K562 (cell line): ENCODE results near the gene FLT1. TPM values are rescaled to one million over a fixed set of nuclear protein-coding genes. Genes with fewer than 3 reads are reported as not detected.

ENCODE experiments used
- CBX3 ChIP-seq, 2 experiments: IDR thresholded peaks; 1 replicate in 1 of 2; 2 replicates in 1 of 2; pipeline ENCODE4 v1.6.1; 2012; ENCODE audit warnings: inconsistent platforms in 2 of 2, low read length in 2 of 2, borderline replicate concordance in 1 of 2, control low read depth in 1 of 2
- ELF2 ChIP-seq: fragments of 250-450 bp; sonication (Bioruptor Pico); IDR thresholded peaks from 2 replicates; pipeline ENCODE4 v1.5.0; 2021; ENCODE audit warnings: mild to moderate bottlenecking
- ETV6 ChIP-seq, 3 experiments: fragments of 150-350 bp in 1 of 3; sonication (generic) in 1 of 3; formaldehyde crosslinking in 1 of 3; IDR thresholded peaks; 2 replicates each; pipeline versions ENCODE4 v1.6.1 to v1.8.0; 2014 to 2022; ENCODE audit warnings: borderline replicate concordance in 2 of 3, low read depth in 2 of 3, antibody characterized with exemption in 1 of 3, low read length in 1 of 3, mild to moderate bottlenecking in 1 of 3, missing genetic modification reagents in 1 of 3
- FOXK2 ChIP-seq, 2 experiments: fragments of 450-650 bp; IDR thresholded peaks in 1 of 2; conservative IDR thresholded peaks in 1 of 2; 2 replicates each; pipeline ENCODE4 v1.6.1; 2016; ENCODE audit warnings: low read depth in 2 of 2, mild to moderate bottlenecking in 1 of 2
- FOXM1 ChIP-seq, 2 experiments: fragments of 450-650 bp in 1 of 2; sonication (generic) in 1 of 2; formaldehyde crosslinking in 1 of 2; IDR thresholded peaks; 2 replicates each; pipeline versions ENCODE4 v1.6.1 to v1.9.0; 2017 to 2022; ENCODE audit warnings: low read depth in 2 of 2, mild to moderate bottlenecking in 2 of 2, missing genetic modification reagents in 1 of 2, moderate library complexity in 1 of 2
- HNRNPL ChIP-seq: fragments of 200-400 bp; formaldehyde crosslinking; IDR thresholded peaks from 2 replicates; pipeline ENCODE4 v1.6.1; 2017; ENCODE audit warnings: low read depth, mild to moderate bottlenecking, low read length
- MAFG ChIP-seq: fragments of 450-650 bp; conservative IDR thresholded peaks from 2 replicates; pipeline ENCODE4 v1.6.1; 2016; ENCODE audit warnings: missing genetic modification characterization, missing compliant biosample characterization
- MED1 ChIP-seq: sonication (generic); formaldehyde crosslinking; IDR thresholded peaks from 2 replicates; pipeline ENCODE4 v1.8.1; 2023; ENCODE audit warnings: missing genetic modification reagents, borderline replicate concordance
- NFRKB ChIP-seq: fragments of 450-650 bp; IDR thresholded peaks from 2 replicates; pipeline ENCODE4 v1.6.1; 2016; ENCODE audit warnings: low read depth
- NR2C2 ChIP-seq, 2 experiments: fragments of 200-800 bp in 1 of 2; sonication (Bioruptor generic) in 1 of 2; sonication (generic) in 1 of 2; formaldehyde crosslinking in 1 of 2; IDR thresholded peaks; 2 replicates each; pipeline versions ENCODE4 v1.6.1 to v1.8.0; 2016 to 2022; ENCODE audit warnings: mild to moderate bottlenecking in 1 of 2, missing compliant biosample characterization in 1 of 2, missing genetic modification characterization in 1 of 2, missing genetic modification reagents in 1 of 2
- POLR2G ChIP-seq: fragments of 200-400 bp; formaldehyde crosslinking; IDR thresholded peaks from 2 replicates; pipeline ENCODE4 v1.6.1; 2017; ENCODE audit warnings: low read depth, mild to moderate bottlenecking, antibody characterized with exemption, low read length, moderate library complexity
- RBFOX2 ChIP-seq: fragments of 200-400 bp; formaldehyde crosslinking; IDR thresholded peaks from 2 replicates; pipeline ENCODE4 v1.6.1; 2017; ENCODE audit warnings: low read depth, mild to moderate bottlenecking, low read length, moderate library complexity
- SRSF1 ChIP-seq: fragments of 200-400 bp; formaldehyde crosslinking; IDR thresholded peaks from 2 replicates; pipeline ENCODE4 v1.6.1; 2017; ENCODE audit warnings: mild to moderate bottlenecking, low read depth, low read length, moderate library complexity
- ZC3H11A ChIP-seq: IDR thresholded peaks from 2 replicates; pipeline ENCODE4 v1.6.1; 2012; ENCODE audit warnings: low read depth, low read length, improper control_type of control experiment
- ZNF551 ChIP-seq: fragments of 250-450 bp; sonication (Bioruptor Pico); IDR thresholded peaks from 2 replicates; pipeline ENCODE4 v1.5.0; 2021; ENCODE audit warnings: mild to moderate bottlenecking, moderate library complexity
- ZNF717 ChIP-seq: fragments of 250-450 bp; sonication (Bioruptor Pico); IDR thresholded peaks from 2 replicates; pipeline ENCODE4 v1.5.0; 2021
- polyA plus RNA-seq, 8 experiments: library from polyadenylated mRNA; depleted of rRNA in 4 of 8; stranded (reverse) in 5 of 8; unstranded in 3 of 8; fragments of >200 nt; fragmentation: Nextera tagmentation in 2 of 8; fragmentation: Illumina TruSeq in 1 of 8; extraction: Ambion mirVana in 2 of 8; extraction: Trizol in 1 of 8; gene quantifications; 2 replicates each; pipeline versions ENCODE4 v1.2.1 to v1.2.3, GENCODE V29; 2011 to 2014; ENCODE audit warnings: inconsistent platforms in 1 of 8, missing spikeins in 1 of 8
- total RNA-seq, 7 experiments: library from RNA; depleted of rRNA in 6 of 7; stranded (reverse); fragments of >200 nt in 6 of 7; fragmentation: Illumina TruSeq in 2 of 7; extraction: Trizol in 2 of 7; gene quantifications; 2 replicates each; pipeline versions ENCODE4 v1.2.1 to v1.2.3, GENCODE V29; 2011 to 2021; ENCODE audit warnings: low replicate concordance in 1 of 7
- TF ChIP-seq, protein P1 (sequence below): fragments of 450-650 bp; formaldehyde crosslinking; IDR thresholded peaks from 2 replicates; pipeline ENCODE4 v1.4.0; 2020; ENCODE audit warnings: mild to moderate bottlenecking, moderate library complexity
- TF ChIP-seq, protein P2 (sequence below), 2 experiments: fragments of 150-350 bp in 1 of 2; IDR thresholded peaks; 2 replicates each; pipeline ENCODE4 v1.6.1; 2012 to 2016; ENCODE audit warnings: low read depth in 2 of 2, low read length in 2 of 2, mild to moderate bottlenecking in 1 of 2, moderate library complexity in 1 of 2
- TF ChIP-seq, protein P3 (sequence below): fragments of 450-650 bp; conservative IDR thresholded peaks from 2 replicates; pipeline ENCODE4 v1.6.1; 2016; ENCODE audit warnings: missing genetic modification characterization, low read depth, mild to moderate bottlenecking, control low read depth, missing compliant biosample characterization

FLT1 gene
- total and polyA plus RNA-seq, 9 of the 15 experiments (the other 6 are each of a cell fraction or from before 2014, with no cell fraction given), result 0.01 to 2.0 (median 0.22) TPM

DNA sequence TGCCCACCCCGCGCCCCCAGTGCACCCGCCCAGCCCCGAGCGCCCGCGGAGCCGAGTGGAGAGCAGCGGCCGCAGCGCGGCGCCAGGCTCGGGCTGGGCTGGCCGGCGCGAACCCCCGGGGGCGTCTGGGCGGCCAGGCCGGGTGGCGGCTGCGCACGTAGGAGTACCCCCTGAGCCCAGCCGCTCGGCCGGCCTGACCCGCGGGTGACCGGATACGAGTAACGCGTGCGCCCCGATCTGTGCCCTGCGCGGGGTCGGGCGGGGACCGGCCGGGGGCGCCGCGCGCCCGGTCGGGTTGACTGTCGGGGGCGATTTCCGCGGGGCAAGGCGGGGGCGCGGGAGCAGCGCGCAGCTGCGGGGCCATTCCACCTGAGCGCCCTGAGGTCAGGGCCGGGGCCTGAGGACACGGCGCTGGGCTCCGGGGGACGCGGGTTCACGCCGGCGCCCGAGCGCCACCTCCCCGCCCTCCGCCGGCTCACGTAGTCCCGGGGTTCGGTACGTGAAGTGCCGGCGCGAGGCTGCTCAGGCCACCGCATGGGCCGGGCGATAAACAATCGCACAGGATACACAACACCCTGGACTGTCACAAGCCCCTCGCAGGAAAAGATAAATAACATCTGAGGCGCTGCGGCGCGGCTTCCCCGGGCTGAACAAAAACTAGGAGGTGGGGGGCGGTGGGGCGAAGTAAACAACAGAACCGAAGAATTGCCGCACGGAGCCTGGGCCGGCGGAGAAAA is 37.6 kb upstream of the FLT1 start (continued):
- TF ChIP-seq, protein P1, sequence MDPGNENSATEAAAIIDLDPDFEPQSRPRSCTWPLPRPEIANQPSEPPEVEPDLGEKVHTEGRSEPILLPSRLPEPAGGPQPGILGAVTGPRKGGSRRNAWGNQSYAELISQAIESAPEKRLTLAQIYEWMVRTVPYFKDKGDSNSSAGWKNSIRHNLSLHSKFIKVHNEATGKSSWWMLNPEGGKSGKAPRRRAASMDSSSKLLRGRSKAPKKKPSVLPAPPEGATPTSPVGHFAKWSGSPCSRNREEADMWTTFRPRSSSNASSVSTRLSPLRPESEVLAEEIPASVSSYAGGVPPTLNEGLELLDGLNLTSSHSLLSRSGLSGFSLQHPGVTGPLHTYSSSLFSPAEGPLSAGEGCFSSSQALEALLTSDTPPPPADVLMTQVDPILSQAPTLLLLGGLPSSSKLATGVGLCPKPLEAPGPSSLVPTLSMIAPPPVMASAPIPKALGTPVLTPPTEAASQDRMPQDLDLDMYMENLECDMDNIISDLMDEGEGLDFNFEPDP (CRISPR knock-in tag), result no peak
- TF ChIP-seq ETV6 (IDR thresholded peaks at IDR 0.05; ENCODE audit: borderline replicate concordance in 1 of 2, low read depth in 2 of 2, low read length in 1 of 2) (no peak), ETV6 (CRISPR knock-in tag; IDR thresholded peaks at IDR 0.05; ENCODE audit: borderline replicate concordance) (no peak), NR2C2 (CRISPR knock-in tag; IDR thresholded peaks at IDR 0.05) (no peak), NR2C2 (tag; IDR thresholded peaks at IDR 0.05) (peak; percentile 85), MED1 (no peak), CBX3 (IDR thresholded peaks at IDR 0.05; ENCODE audit: borderline replicate concordance in 1 of 2, low read length in 2 of 2) (no peak), FOXM1 (IDR thresholded peaks at IDR 0.05; ENCODE audit: low read depth) (peak; percentile 59; the same call in 1 of the 2 replicates), FOXM1 (CRISPR knock-in tag; IDR thresholded peaks at IDR 0.05; ENCODE audit: low read depth) (no peak), ZNF551 (CRISPR knock-in tag) (no peak), MAFG (tag) (no peak), NFRKB (no peak), SRSF1 (no peak), HNRNPL (no peak), FOXK2 (conservative IDR thresholded peaks at IDR 0.05 in 1 of 2, IDR thresholded peaks at IDR 0.05 in 1 of 2; ENCODE audit: low read depth in 2 of 2) (peak; percentile 93 to 95), ELF2 (CRISPR knock-in tag) (no peak), ZNF717 (CRISPR knock-in tag) (no peak), POLR2G (peak; percentile 89), RBFOX2 (peak; percentile 89), ZC3H11A (no peak)
- TF ChIP-seq, protein P2, sequence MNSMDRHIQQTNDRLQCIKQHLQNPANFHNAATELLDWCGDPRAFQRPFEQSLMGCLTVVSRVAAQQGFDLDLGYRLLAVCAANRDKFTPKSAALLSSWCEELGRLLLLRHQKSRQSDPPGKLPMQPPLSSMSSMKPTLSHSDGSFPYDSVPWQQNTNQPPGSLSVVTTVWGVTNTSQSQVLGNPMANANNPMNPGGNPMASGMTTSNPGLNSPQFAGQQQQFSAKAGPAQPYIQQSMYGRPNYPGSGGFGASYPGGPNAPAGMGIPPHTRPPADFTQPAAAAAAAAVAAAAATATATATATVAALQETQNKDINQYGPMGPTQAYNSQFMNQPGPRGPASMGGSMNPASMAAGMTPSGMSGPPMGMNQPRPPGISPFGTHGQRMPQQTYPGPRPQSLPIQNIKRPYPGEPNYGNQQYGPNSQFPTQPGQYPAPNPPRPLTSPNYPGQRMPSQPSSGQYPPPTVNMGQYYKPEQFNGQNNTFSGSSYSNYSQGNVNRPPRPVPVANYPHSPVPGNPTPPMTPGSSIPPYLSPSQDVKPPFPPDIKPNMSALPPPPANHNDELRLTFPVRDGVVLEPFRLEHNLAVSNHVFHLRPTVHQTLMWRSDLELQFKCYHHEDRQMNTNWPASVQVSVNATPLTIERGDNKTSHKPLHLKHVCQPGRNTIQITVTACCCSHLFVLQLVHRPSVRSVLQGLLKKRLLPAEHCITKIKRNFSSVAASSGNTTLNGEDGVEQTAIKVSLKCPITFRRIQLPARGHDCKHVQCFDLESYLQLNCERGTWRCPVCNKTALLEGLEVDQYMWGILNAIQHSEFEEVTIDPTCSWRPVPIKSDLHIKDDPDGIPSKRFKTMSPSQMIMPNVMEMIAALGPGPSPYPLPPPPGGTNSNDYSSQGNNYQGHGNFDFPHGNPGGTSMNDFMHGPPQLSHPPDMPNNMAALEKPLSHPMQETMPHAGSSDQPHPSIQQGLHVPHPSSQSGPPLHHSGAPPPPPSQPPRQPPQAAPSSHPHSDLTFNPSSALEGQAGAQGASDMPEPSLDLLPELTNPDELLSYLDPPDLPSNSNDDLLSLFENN (IDR thresholded peaks at IDR 0.05; ENCODE audit: low read depth in 2 of 2, low read length in 2 of 2), result peak in 1 of 2 experiments; percentile 81; a peak in 2 of 4 replicates
- TF ChIP-seq, protein P3, sequence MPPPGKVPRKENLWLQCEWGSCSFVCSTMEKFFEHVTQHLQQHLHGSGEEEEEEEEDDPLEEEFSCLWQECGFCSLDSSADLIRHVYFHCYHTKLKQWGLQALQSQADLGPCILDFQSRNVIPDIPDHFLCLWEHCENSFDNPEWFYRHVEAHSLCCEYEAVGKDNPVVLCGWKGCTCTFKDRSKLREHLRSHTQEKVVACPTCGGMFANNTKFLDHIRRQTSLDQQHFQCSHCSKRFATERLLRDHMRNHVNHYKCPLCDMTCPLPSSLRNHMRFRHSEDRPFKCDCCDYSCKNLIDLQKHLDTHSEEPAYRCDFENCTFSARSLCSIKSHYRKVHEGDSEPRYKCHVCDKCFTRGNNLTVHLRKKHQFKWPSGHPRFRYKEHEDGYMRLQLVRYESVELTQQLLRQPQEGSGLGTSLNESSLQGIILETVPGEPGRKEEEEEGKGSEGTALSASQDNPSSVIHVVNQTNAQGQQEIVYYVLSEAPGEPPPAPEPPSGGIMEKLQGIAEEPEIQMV (tag), result no peak
